HepG2 (cell line): Measurements from ENCODE around the gene BCL2L13. TPM values are rescaled to one million over a fixed set of nuclear protein-coding genes. Genes with fewer than 3 reads are reported as not detected.

Experiments
- ATAC-seq: fragments of 200-7000 bp; cut with Tn5 transposase; 3 replicates; pipeline ENCODE4 v1.9.1; 2020; ENCODE audit warnings: mild to moderate bottlenecking, moderate library complexity
- BruUV-seq: library from RNA; stranded (reverse); fragments of 400-500 nt; replicated peaks from 2 replicates; lab custom pipeline; 2021; lab: Mats Ljungman, UMichigan
- CTCF ChIA-PET: fragments of 300-600 bp; formaldehyde crosslinking; extraction: SDS; loops from one replicate; lab custom pipeline; 2021; ENCODE audit warnings: low total read pairs, inconsistent platforms, low intra/inter-chr PET ratio; lab: Yijun Ruan, JAX
- POLR2A ChIA-PET: fragments of 350-600 bp; sonication (Branson Sonifier 250); formaldehyde crosslinking; loops from one replicate; lab custom pipeline; 2020; ENCODE audit warnings: antibody characterized with exemption, inconsistent platforms; lab: Yijun Ruan, JAX
- DNase-seq: peaks from one replicate; pipeline ENCODE4 v3.0.0-alpha.2; 2015; ENCODE audit warnings: low spot score
- FAIRE-seq: peaks from 3 replicates; lab custom pipeline; 2011; peaks lifted over from hg19 to GRCh38; lab: Jason Lieb, UNC
- H2AFZ ChIP-seq: one replicate; pipeline ENCODE4 v1.6.1; 2011; ENCODE audit warnings: low read length, inconsistent platforms
- H3K27ac ChIP-seq: fragments of 300-600 bp; 3 replicates; pipeline ENCODE4 v1.8.0; 2011; ENCODE audit warnings: mixed run types, mild to moderate bottlenecking, mixed read lengths, low read length, inconsistent platforms; ENCODE audit not compliant: insufficient read depth; ENCODE audit errors: extremely low read length
- H3K27me3 ChIP-seq, 2 experiments: fragments of 200-600 bp in 1 of 2; 2 replicates in 1 of 2; 3 replicates in 1 of 2; pipeline versions ENCODE4 v1.6.0 to v1.8.0; 2011; ENCODE audit warnings: low read length in 2 of 2, mild to moderate bottlenecking in 2 of 2, moderate library complexity in 2 of 2, inconsistent platforms in 1 of 2; ENCODE audit not compliant: insufficient read depth in 2 of 2, control insufficient read depth in 1 of 2
- H3K36me3 ChIP-seq, 2 experiments: fragments of 200-600 bp in 1 of 2; replicated peaks in 1 of 2; 2 replicates in 1 of 2; 3 replicates in 1 of 2; pipeline versions ENCODE4 v1.5.1 to v1.8.0; 2011; ENCODE audit warnings: low read length in 2 of 2, inconsistent platforms in 1 of 2; ENCODE audit not compliant: insufficient read depth in 2 of 2, control insufficient read depth in 1 of 2
- H3K4me1 ChIP-seq: 2 replicates; pipeline ENCODE4 v1.5.1; 2012; ENCODE audit warnings: low read length, inconsistent platforms; ENCODE audit not compliant: insufficient read depth
- H3K4me2 ChIP-seq: 2 replicates; pipeline ENCODE4 v1.6.0; 2011; ENCODE audit warnings: low read depth, low read length, inconsistent platforms
- H3K4me3 ChIP-seq, 3 experiments: fragments of 200-600 bp in 1 of 3; sonication (generic), shearing (Covaris generic) in 1 of 3; replicated peaks in 1 of 3; 2 replicates each; pipeline ENCODE4 v1.5.1; 2011 to 2016; ENCODE audit warnings: low read length in 3 of 3, inconsistent platforms in 2 of 3, low read depth in 2 of 3, mild to moderate bottlenecking in 2 of 3, control low read depth in 1 of 3, mixed read lengths in 1 of 3; ENCODE audit not compliant: insufficient read depth in 1 of 3
- H3K79me2 ChIP-seq: one replicate; pipeline ENCODE4 v1.6.1; 2011; ENCODE audit warnings: low read length, inconsistent platforms; ENCODE audit not compliant: insufficient read depth
- H3K9ac ChIP-seq: 2 replicates; pipeline ENCODE4 v1.6.0; 2011; ENCODE audit warnings: mild to moderate bottlenecking, low read depth, low read length, inconsistent platforms; ENCODE audit not compliant: insufficient read depth
- H3K9me3 ChIP-seq: 2 replicates; pipeline ENCODE4 v1.5.1; 2012; ENCODE audit warnings: mild to moderate bottlenecking, low read length
- H4K20me1 ChIP-seq: 2 replicates; pipeline ENCODE4 v1.6.0; 2011; ENCODE audit warnings: inconsistent platforms, mild to moderate bottlenecking, low read length, moderate library complexity; ENCODE audit not compliant: insufficient read depth
- DNMT3B ChIP-seq: conservative IDR thresholded peaks from 2 replicates; pipeline ENCODE4 v1.6.1; 2016; ENCODE audit warnings: missing biosample characterization, control low read depth
- MAFF ChIP-seq: IDR thresholded peaks from 2 replicates; pipeline ENCODE4 v1.6.1; 2011; ENCODE audit warnings: low read depth, low read length, improper control_type of control experiment
- MAFK ChIP-seq, 2 experiments: IDR thresholded peaks in 1 of 2; conservative IDR thresholded peaks in 1 of 2; 2 replicates each; pipeline ENCODE4 v1.6.1; 2011; ENCODE audit warnings: improper control_type of control experiment in 2 of 2, low read length in 2 of 2
- NKX3-1 ChIP-seq: sonication (generic); formaldehyde crosslinking; IDR thresholded peaks from 2 replicates; pipeline ENCODE4 v1.5.0; 2020; ENCODE audit warnings: missing genetic modification reagents
- ZNF414 ChIP-seq: sonication (generic); formaldehyde crosslinking; IDR thresholded peaks from 2 replicates; pipeline ENCODE4 v1.5.0; 2020; ENCODE audit warnings: missing genetic modification reagents
- ZNF468 ChIP-seq: sonication (generic); formaldehyde crosslinking; IDR thresholded peaks from 2 replicates; pipeline ENCODE4 v1.8.0; 2022; ENCODE audit warnings: mild to moderate bottlenecking, moderate library complexity, missing genetic modification reagents
- WGBS: methylation state at CpG from one replicate; pipeline ENCODE4 v1.1.6; 2017; ENCODE audit warnings: low lambda C conversion rate; 5-methylcytosine and 5-hydroxymethylcytosine counted together
- in situ Hi-C: cut with HindIII; loops from 2 replicates; pipeline ENCODE4 v1.10.0; 2017; ENCODE audit warnings: low pct_unique_long_range_greater_than_20kb; ENCODE audit not compliant: extremely low pct_ligation_motif_present
- intact Hi-C: fragments of 100-400 bp; cut with micrococcal nuclease; formaldehyde crosslinking; loops from one replicate; pipeline ENCODE4 v1.10.0; 2022; ENCODE audit not compliant: unreplicated experiment
- polyA plus RNA-seq, 8 experiments: library from polyadenylated mRNA; depleted of rRNA in 3 of 8; stranded (reverse) in 7 of 8; unstranded in 1 of 8; fragments of >200 nt; fragmentation: Illumina TruSeq in 4 of 8; extraction: Trizol in 4 of 8; gene quantifications; 2 replicates each; pipeline versions ENCODE4 v1.2.1 to v1.2.3, GENCODE V29; 2011 to 2016; ENCODE audit warnings: low read depth in 4 of 8, missing spikeins in 1 of 8, mixed read lengths in 1 of 8; ENCODE audit not compliant: insufficient read depth in 1 of 8
- total RNA-seq, 5 experiments: library from RNA; depleted of rRNA; stranded (reverse); fragments of >200 nt; fragmentation: Illumina TruSeq; extraction: Trizol; gene quantifications; 2 replicates each; pipeline ENCODE4 v1.2.3, GENCODE V29; 2016; ENCODE audit warnings: low read depth in 1 of 5
- TF ChIP-seq, protein P1 (sequence below), 2 experiments: fragments of 450-650 bp in 1 of 2; sonication (generic) in 1 of 2; formaldehyde crosslinking; IDR thresholded peaks; 2 replicates each; pipeline versions ENCODE4 v1.5.0 to v1.8.0; 2020 to 2022; ENCODE audit warnings: mild to moderate bottlenecking in 1 of 2, missing genetic modification reagents in 1 of 2
- TF ChIP-seq, protein P2 (sequence below): sonication (generic); formaldehyde crosslinking; IDR thresholded peaks from 2 replicates; pipeline ENCODE4 v1.4.0; 2020; ENCODE audit warnings: missing genetic modification reagents, mild to moderate bottlenecking, borderline replicate concordance

Gene BCL2L13
- total and polyA plus RNA-seq, 2 of the 13 experiments (the other 11 are each of a cell fraction or from before 2014, with no cell fraction given): 13.5 to 14.6 TPM

DNA sequence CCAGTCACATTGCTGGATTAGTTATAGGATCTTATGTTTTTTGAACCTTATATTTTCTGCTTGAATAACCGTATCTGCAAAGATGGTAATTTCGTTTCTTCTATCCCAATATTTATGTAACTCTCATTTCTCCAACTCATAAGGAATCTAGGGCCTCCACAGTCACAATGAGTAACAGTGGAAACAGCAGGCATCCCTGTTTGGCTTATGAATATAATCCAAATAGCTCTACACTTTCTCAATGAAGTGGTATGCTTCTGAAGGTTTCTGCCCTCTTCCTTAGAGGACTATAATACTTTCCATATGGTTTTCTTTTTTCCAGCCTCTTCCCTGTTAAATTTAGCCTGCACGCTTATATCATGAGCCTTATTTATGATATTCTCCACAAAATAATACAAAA lies 26.5 kb upstream of the BCL2L13 start (continued):
- no peak for TF ChIP-seq ZNF414 (CRISPR knock-in tag)
- TF ChIP-seq NKX3-1 (CRISPR knock-in tag): no peak
- TF ChIP-seq ZNF468: no peak
- TF ChIP-seq, protein P1, sequence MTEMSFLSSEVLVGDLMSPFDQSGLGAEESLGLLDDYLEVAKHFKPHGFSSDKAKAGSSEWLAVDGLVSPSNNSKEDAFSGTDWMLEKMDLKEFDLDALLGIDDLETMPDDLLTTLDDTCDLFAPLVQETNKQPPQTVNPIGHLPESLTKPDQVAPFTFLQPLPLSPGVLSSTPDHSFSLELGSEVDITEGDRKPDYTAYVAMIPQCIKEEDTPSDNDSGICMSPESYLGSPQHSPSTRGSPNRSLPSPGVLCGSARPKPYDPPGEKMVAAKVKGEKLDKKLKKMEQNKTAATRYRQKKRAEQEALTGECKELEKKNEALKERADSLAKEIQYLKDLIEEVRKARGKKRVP (CRISPR knock-in tag; IDR thresholded peaks at IDR 0.05): no peak

- in situ Hi-C loops (no loop called here), intact Hi-C loops (no loop called here)
- no peak overlapping the region for H2AFZ ChIP-seq
- DNase-seq (no peak), ATAC-seq (no peak), FAIRE-seq (no peak)
- H3K36me3 ChIP-seq: peaks cover 9 to 38% of the 10 kb centered on the region in 2 experiments; a peak in 3 of 5 replicates
- ChIA-PET POLR2A (no interaction called here), CTCF (no interaction called here)
- BruUV-seq: no TSS peak
- no peak overlapping the region for H3K4me2 ChIP-seq
- no peak overlapping the region for H3K4me3 ChIP-seq
- peaks cover 3% of the 10 kb centered on the region for H3K79me2 ChIP-seq
- H3K9ac ChIP-seq: no peak overlapping the region
- no peaks in the 10 kb centered on the region for H3K4me1 ChIP-seq
- H3K9me3 ChIP-seq: no peaks in the 10 kb centered on the region
- no peaks in the 10 kb centered on the region for H4K20me1 ChIP-seq
- H3K27me3 ChIP-seq: no peaks in the 10 kb centered on the region
- TF ChIP-seq MAFK (conservative IDR thresholded peaks at IDR 0.05 in 1 of 2, IDR thresholded peaks at IDR 0.05 in 1 of 2; ENCODE audit: low read length in 2 of 2): peak; percentile 8 to 46; a peak in 2 of 4 replicates
- 0 out of 2 replicates have a peak, but pooled peaks have one; percentile 23 for TF ChIP-seq MAFF
- no peak for TF ChIP-seq DNMT3B
- TF ChIP-seq, protein P2, sequence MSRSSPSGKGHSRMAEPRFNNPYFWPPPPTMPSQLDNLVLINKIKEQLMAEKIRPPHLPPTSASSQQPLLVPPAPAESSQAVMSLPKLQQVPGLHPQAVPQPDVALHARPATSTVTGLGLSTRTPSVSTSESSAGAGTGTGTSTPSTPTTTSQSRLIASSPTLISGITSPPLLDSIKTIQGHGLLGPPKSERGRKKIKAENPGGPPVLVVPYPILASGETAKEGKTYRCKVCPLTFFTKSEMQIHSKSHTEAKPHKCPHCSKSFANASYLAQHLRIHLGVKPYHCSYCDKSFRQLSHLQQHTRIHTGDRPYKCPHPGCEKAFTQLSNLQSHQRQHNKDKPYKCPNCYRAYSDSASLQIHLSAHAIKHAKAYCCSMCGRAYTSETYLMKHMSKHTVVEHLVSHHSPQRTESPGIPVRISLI: no peak
- no peak overlapping the region for H3K27ac ChIP-seq
- WGBS: 97% methylated on average over 7 of the region's 7 CpGs
Measured at GRCh38 chr22:17613280-17613679, 25.3 kb upstream of the BCL2L13 start.
